ENCODE results near the gene CMTM6.
"Not testable (repeated sequence)": the region's sequence is repeated elsewhere in the genome, so short reads cannot be mapped to it uniquely, and the experiment has no call there.

DNA sequence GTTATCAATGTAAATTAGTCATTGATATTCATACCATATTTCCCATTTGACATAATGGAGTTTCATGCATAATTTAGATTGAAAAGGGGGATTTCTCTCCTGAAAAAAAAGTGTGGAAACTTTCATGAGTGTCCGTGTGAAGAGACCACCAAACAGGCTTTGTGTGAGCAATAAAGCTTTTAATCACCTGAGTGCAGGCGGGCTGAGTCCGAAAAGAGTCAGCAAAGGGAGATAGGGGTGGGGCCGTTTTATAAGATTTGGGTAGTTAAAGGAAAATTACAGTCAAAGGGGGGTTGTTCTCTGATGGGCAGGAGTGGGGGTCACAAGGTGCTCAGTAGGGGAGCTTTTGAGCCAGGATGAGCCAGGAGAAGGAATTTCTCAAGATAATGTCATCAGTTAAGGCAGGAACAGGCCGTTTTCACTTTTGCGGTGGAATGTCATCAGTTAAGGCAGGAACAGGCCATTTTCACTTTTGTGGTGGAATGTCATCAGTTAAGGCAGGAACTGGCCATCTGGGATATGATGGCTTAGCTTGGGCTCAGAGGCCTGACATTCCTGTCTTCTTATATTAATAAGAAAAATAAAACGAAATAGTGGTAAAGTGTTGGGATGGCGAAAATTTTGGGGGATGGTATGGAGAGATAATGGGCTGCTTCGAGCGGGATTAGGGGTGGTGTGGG is 41.7 kb downstream of the CMTM6 start:
- TF ChIP-seq, protein P1, sequence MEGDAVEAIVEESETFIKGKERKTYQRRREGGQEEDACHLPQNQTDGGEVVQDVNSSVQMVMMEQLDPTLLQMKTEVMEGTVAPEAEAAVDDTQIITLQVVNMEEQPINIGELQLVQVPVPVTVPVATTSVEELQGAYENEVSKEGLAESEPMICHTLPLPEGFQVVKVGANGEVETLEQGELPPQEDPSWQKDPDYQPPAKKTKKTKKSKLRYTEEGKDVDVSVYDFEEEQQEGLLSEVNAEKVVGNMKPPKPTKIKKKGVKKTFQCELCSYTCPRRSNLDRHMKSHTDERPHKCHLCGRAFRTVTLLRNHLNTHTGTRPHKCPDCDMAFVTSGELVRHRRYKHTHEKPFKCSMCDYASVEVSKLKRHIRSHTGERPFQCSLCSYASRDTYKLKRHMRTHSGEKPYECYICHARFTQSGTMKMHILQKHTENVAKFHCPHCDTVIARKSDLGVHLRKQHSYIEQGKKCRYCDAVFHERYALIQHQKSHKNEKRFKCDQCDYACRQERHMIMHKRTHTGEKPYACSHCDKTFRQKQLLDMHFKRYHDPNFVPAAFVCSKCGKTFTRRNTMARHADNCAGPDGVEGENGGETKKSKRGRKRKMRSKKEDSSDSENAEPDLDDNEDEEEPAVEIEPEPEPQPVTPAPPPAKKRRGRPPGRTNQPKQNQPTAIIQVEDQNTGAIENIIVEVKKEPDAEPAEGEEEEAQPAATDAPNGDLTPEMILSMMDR (IDR thresholded peaks at IDR 0.05) = not testable (repeated sequence)
- not testable (repeated sequence) for TF ChIP-seq POLR2A (IDR thresholded peaks at IDR 0.05)
